Breast epithelium (tissue), 3 donors: ENCODE measurements around the gene TBC1D1.

Experiments used
- POLR2AphosphoS5 ChIP-seq, 3 donors: sonication (generic); formaldehyde crosslinking; IDR thresholded peaks; one replicate each; pipeline ENCODE4 v1.6.1; 2017; ENCODE audit warnings: antibody characterized with exemption in 3 of 3
- TF ChIP-seq, protein P1 (sequence below), 3 donors: fragments of 450-650 bp; IDR thresholded peaks; one replicate each; pipeline ENCODE4 v1.5.1; 2016 to 2017; ENCODE audit warnings: antibody characterized with exemption in 3 of 3, mild to moderate bottlenecking in 3 of 3, moderate library complexity in 3 of 3

DNA sequence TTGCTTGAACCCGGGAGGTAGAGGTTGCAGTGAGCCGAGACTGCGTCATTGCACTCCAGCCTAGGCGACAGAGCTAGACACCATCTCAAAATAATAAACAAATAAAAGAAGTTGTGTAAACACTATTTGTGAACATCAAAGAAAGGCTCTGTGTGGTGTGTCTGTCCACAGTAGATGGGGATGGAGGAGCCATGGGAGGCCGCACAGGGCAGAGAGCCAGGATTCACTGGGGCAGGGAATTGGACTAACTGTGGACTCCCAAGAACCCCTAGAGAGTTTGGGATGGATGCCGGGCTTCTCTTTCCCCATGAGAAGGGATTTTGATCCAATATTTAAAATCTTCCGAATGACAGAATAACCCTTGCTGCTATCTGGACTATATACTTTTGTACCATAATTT is 26.5 kb downstream of the TBC1D1 start:
- TF ChIP-seq, protein P1, sequence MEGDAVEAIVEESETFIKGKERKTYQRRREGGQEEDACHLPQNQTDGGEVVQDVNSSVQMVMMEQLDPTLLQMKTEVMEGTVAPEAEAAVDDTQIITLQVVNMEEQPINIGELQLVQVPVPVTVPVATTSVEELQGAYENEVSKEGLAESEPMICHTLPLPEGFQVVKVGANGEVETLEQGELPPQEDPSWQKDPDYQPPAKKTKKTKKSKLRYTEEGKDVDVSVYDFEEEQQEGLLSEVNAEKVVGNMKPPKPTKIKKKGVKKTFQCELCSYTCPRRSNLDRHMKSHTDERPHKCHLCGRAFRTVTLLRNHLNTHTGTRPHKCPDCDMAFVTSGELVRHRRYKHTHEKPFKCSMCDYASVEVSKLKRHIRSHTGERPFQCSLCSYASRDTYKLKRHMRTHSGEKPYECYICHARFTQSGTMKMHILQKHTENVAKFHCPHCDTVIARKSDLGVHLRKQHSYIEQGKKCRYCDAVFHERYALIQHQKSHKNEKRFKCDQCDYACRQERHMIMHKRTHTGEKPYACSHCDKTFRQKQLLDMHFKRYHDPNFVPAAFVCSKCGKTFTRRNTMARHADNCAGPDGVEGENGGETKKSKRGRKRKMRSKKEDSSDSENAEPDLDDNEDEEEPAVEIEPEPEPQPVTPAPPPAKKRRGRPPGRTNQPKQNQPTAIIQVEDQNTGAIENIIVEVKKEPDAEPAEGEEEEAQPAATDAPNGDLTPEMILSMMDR (IDR thresholded peaks at IDR 0.05) = no peak
- no peak for TF ChIP-seq POLR2AphosphoS5 (IDR thresholded peaks at IDR 0.05)
